SK-N-SH (cell line): ENCODE measurements around the gene CLEC20A.

Source experiments
- CTCF ChIP-seq: fragments of 200-600 bp; sonication (generic); IDR thresholded peaks from 2 replicates; pipeline ENCODE4 v1.6.1; 2017; ENCODE audit warnings: antibody characterized with exemption, mild to moderate bottlenecking, moderate library complexity
- EP300 ChIP-seq, 2 experiments: IDR thresholded peaks; 2 replicates each; pipeline versions ENCODE4 v1.4.0 to v1.6.1; 2012; ENCODE audit warnings: borderline replicate concordance in 1 of 2, low read depth in 1 of 2, low read length in 1 of 2
- MAX ChIP-seq: IDR thresholded peaks from 2 replicates; pipeline ENCODE4 v1.4.0; 2012; ENCODE audit warnings: low read depth
- MXI1 ChIP-seq: IDR thresholded peaks from 2 replicates; pipeline ENCODE4 v1.6.1; 2012; ENCODE audit warnings: mild to moderate bottlenecking, low read depth, low read length, improper control_type of control experiment
- NFIC ChIP-seq: IDR thresholded peaks from 2 replicates; pipeline ENCODE4 v1.4.0; 2012; ENCODE audit warnings: borderline replicate concordance
- REST ChIP-seq: IDR thresholded peaks from 2 replicates; pipeline ENCODE4 v1.6.1; 2012; ENCODE audit warnings: mild to moderate bottlenecking, low read depth, low read length, moderate library complexity
- TCF12 ChIP-seq: IDR thresholded peaks from 2 replicates; pipeline ENCODE4 v1.4.0; 2012
- ZBTB33 ChIP-seq: IDR thresholded peaks from 2 replicates; pipeline ENCODE4 v1.4.0; 2012; ENCODE audit warnings: low read depth, borderline replicate concordance

- TF ChIP-seq ZBTB33 (no peak), TCF12 (no peak), NFIC (no peak), CTCF (no peak), MAX (no peak), EP300 (IDR thresholded peaks at IDR 0.05; ENCODE audit: borderline replicate concordance in 1 of 2, low read depth in 1 of 2, low read length in 1 of 2) (no peak), MXI1 (no peak), REST (no peak)
Measured at GRCh38 chr1:178470411-178470960, 26.3 kb downstream of the CLEC20A start.
